H1 (cell line): ENCODE measurements around the gene CLEC2B. TPM values are rescaled to one million over a fixed set of nuclear protein-coding genes. Genes with fewer than 3 reads are reported as not detected.

ENCODE experiments used
- CTCF ChIA-PET: fragments of 300-600 bp; sonication (Branson Sonifier 250); formaldehyde crosslinking; loops from one replicate; lab custom pipeline; 2021; ENCODE audit not compliant: partially characterized antibody; lab: Charles Lee
- POLR2A ChIA-PET: fragments of 300-600 bp; sonication (Branson Sonifier 250); formaldehyde crosslinking; loops from one replicate; lab custom pipeline; 2021; ENCODE audit warnings: inconsistent platforms; ENCODE audit not compliant: partially characterized antibody; lab: Charles Lee
- DNase-seq, 2 experiments: peaks; one replicate each; pipeline versions ENCODE4 v3.0.0 to v3.0.0-alpha.2; 2010 to 2022; ENCODE audit warnings: low spot score in 2 of 2, low read depth in 1 of 2, mixed read lengths in 1 of 2
- FAIRE-seq: peaks from 2 replicates; lab custom pipeline; 2011; peaks lifted over from hg19 to GRCh38; lab: Jason Lieb, UNC
- H2AFZ ChIP-seq: 2 replicates; pipeline ENCODE4 v1.8.1; 2012; ENCODE audit warnings: low read length, inconsistent platforms
- H2AK5ac ChIP-seq: 2 replicates; pipeline ENCODE4 v1.6.1; 2013; ENCODE audit warnings: low read depth, low read length
- H2BK120ac ChIP-seq: replicated peaks from 2 replicates; pipeline ENCODE3; 2013; ENCODE audit warnings: low read depth, low read length, inconsistent platforms
- H2BK12ac ChIP-seq: 2 replicates; pipeline ENCODE4 v1.6.1; 2013; ENCODE audit warnings: low read depth, low read length
- H2BK15ac ChIP-seq: 2 replicates; pipeline ENCODE4 v1.6.1; 2013; ENCODE audit warnings: low read length
- H2BK20ac ChIP-seq: 2 replicates; pipeline ENCODE4 v1.6.1; 2013; ENCODE audit warnings: low read length
- H2BK5ac ChIP-seq: 2 replicates; pipeline ENCODE4 v1.6.1; 2013; ENCODE audit warnings: low read depth, low read length
- H3K14ac ChIP-seq: 2 replicates; pipeline ENCODE4 v1.6.1; 2013; ENCODE audit warnings: inconsistent platforms; ENCODE audit not compliant: insufficient read length
- H3K18ac ChIP-seq: 2 replicates; pipeline ENCODE4 v1.6.1; 2013; ENCODE audit warnings: low read length; ENCODE audit errors: extremely low read depth
- H3K23ac ChIP-seq: 2 replicates; pipeline ENCODE4 v1.6.1; 2013; ENCODE audit warnings: inconsistent platforms; ENCODE audit not compliant: insufficient read length
- H3K23me2 ChIP-seq: 2 replicates; pipeline ENCODE4 v1.6.1; 2013; ENCODE audit warnings: low read depth, low read length
- H3K27ac ChIP-seq: 2 replicates; pipeline ENCODE4 v1.6.1; 2011; ENCODE audit warnings: low read depth, low read length, inconsistent platforms
- H3K27me3 ChIP-seq, 4 experiments: replicated peaks in 1 of 4; 1 replicate in 1 of 4; 2 replicates in 3 of 4; pipeline versions ENCODE4 v1.6.1 to v1.8.1; 2011 to 2013; ENCODE audit warnings: low read length in 3 of 4, mild to moderate bottlenecking in 3 of 4, inconsistent platforms in 2 of 4, mixed read lengths in 2 of 4, moderate library complexity in 1 of 4; ENCODE audit not compliant: control insufficient read depth in 3 of 4, insufficient read depth in 3 of 4; ENCODE audit errors: extremely low read depth in 1 of 4
- H3K36me3 ChIP-seq, 4 experiments: 2 replicates each; pipeline versions ENCODE4 v1.6.1 to v1.8.1; 2011 to 2013; ENCODE audit warnings: mild to moderate bottlenecking in 4 of 4, low read length in 3 of 4, moderate library complexity in 2 of 4, control low read depth in 1 of 4, inconsistent platforms in 1 of 4; ENCODE audit not compliant: insufficient read depth in 4 of 4, control insufficient read depth in 2 of 4
- H3K4ac ChIP-seq: replicated peaks from 2 replicates; pipeline ENCODE3; 2013; ENCODE audit warnings: low read length, low read depth, mixed read lengths, inconsistent platforms; ENCODE audit not compliant: insufficient read length
- H3K4me1 ChIP-seq, 4 experiments: replicated peaks in 1 of 4; 1 replicate in 1 of 4; 2 replicates in 3 of 4; pipeline versions ENCODE4 v1.6.1 to v1.8.1; 2011 to 2013; ENCODE audit warnings: low read length in 3 of 4, inconsistent platforms in 2 of 4, mixed read lengths in 1 of 4; ENCODE audit not compliant: insufficient read depth in 4 of 4, control insufficient read depth in 3 of 4
- H3K4me2 ChIP-seq, 2 experiments: 2 replicates each; pipeline versions ENCODE4 v1.6.1 to v1.8.1; 2011 to 2013; ENCODE audit warnings: low read depth in 2 of 2, low read length in 2 of 2, control low read depth in 1 of 2, inconsistent platforms in 1 of 2, mild to moderate bottlenecking in 1 of 2; ENCODE audit not compliant: insufficient read depth in 1 of 2
- H3K4me3 ChIP-seq, 4 experiments: fragments of 200-600, 300-600 bp in 1 of 4; sonication (generic), shearing (Covaris generic), sonication (Bioruptor Twin) in 1 of 4; 2 replicates each; pipeline versions ENCODE4 v1.5.1 to v1.8.1; 2011 to 2016; ENCODE audit warnings: low read length in 4 of 4, low read depth in 3 of 4, control low read depth in 2 of 4, inconsistent platforms in 2 of 4, mild to moderate bottlenecking in 2 of 4, mixed read lengths in 1 of 4, moderate library complexity in 1 of 4; ENCODE audit not compliant: insufficient read depth in 2 of 4; ENCODE audit errors: extremely low read depth in 1 of 4
- H3K56ac ChIP-seq: replicated peaks from 2 replicates; pipeline ENCODE3; 2013; ENCODE audit warnings: low read depth, mild to moderate bottlenecking, mixed read lengths, low read length, inconsistent platforms; ENCODE audit not compliant: insufficient read length
- H3K79me1 ChIP-seq: 2 replicates; pipeline ENCODE4 v1.6.1; 2013; ENCODE audit warnings: low read depth, low read length, control low read depth
- H3K79me2 ChIP-seq, 2 experiments: 2 replicates each; pipeline versions ENCODE4 v1.6.1 to v1.8.1; 2012 to 2013; ENCODE audit warnings: low read length in 2 of 2, mild to moderate bottlenecking in 2 of 2, inconsistent platforms in 1 of 2; ENCODE audit not compliant: insufficient read depth in 2 of 2, control insufficient read depth in 1 of 2
- H3K9ac ChIP-seq, 4 experiments: replicated peaks in 1 of 4; 1 replicate in 1 of 4; 2 replicates in 3 of 4; pipeline versions ENCODE4 v1.6.1 to v1.8.1; 2011 to 2013; ENCODE audit warnings: low read depth in 3 of 4, low read length in 3 of 4, control low read depth in 2 of 4, mild to moderate bottlenecking in 2 of 4, moderate library complexity in 2 of 4, inconsistent platforms in 1 of 4; ENCODE audit errors: extremely low read depth in 1 of 4
- H3K9me3 ChIP-seq, 2 experiments: 2 replicates each; pipeline versions ENCODE4 v1.6.1 to v1.8.1; 2012 to 2013; ENCODE audit warnings: mild to moderate bottlenecking in 2 of 2, moderate library complexity in 2 of 2, control low read depth in 1 of 2, inconsistent platforms in 1 of 2, low read depth in 1 of 2, low read length in 1 of 2, mixed read lengths in 1 of 2; ENCODE audit not compliant: insufficient read depth in 2 of 2
- H4K20me1 ChIP-seq, 2 experiments: replicated peaks in 1 of 2; 2 replicates each; pipeline versions ENCODE3 to v1.8.1; 2011 to 2013; ENCODE audit warnings: inconsistent platforms in 2 of 2, low read length in 2 of 2, mild to moderate bottlenecking in 1 of 2; ENCODE audit not compliant: insufficient read depth in 2 of 2, control insufficient read depth in 1 of 2
- H4K5ac ChIP-seq: 2 replicates; pipeline ENCODE4 v1.6.1; 2013; ENCODE audit warnings: low read length, low read depth, mixed read lengths, inconsistent platforms; ENCODE audit not compliant: insufficient read length
- H4K8ac ChIP-seq: 2 replicates; pipeline ENCODE4 v1.8.0; 2013; ENCODE audit warnings: mild to moderate bottlenecking, moderate library complexity, low read length, inconsistent platforms; ENCODE audit not compliant: insufficient read depth; ENCODE audit errors: extremely low read depth
- H4K91ac ChIP-seq: replicated peaks from 2 replicates; pipeline ENCODE3; 2013; ENCODE audit warnings: low read length, mixed read lengths, inconsistent platforms; ENCODE audit not compliant: insufficient read length
- GTF2F1 ChIP-seq: IDR thresholded peaks from 2 replicates; pipeline ENCODE4 v1.6.1; 2012; ENCODE audit warnings: low read depth, low read length, improper control_type of control experiment, borderline replicate concordance
- WGBS, 2 experiments: shearing (Covaris generic) in 1 of 2; methylation state at CpG; one replicate each; pipeline versions ENCODE4 v1.1.6 to v1.1.7; 2013 to 2015; ENCODE audit warnings: low lambda C conversion rate in 2 of 2, mixed read lengths in 2 of 2, inconsistent platforms in 1 of 2, low coverage in 1 of 2, missing lambda C conversion rate in 1 of 2; ENCODE audit not compliant: insufficient replicate concordance in 2 of 2, insufficient coverage in 1 of 2, insufficient read length in 1 of 2; ENCODE audit errors: extremely low coverage in 1 of 2, missing lambda C conversion rate in 1 of 2; 5-methylcytosine and 5-hydroxymethylcytosine counted together
- polyA plus RNA-seq, 7 experiments: library from polyadenylated mRNA; depleted of rRNA in 3 of 7; stranded (reverse) in 5 of 7; unstranded in 2 of 7; fragments of >200 nt in 5 of 7; fragments of 200-250 nt in 2 of 7; gene quantifications; 1 replicate in 5 of 7; 2 replicates in 1 of 7; 4 replicates in 1 of 7; pipeline versions ENCODE4 v1.2.1 to v1.2.3, GENCODE V29; 2011 to 2013; ENCODE audit warnings: missing spikeins in 2 of 7, mixed read lengths in 2 of 7
- total RNA-seq: library from RNA; stranded (reverse); fragmentation: NEBNext Ultra II Directional; extraction: Animal tissue kit (Norgen Biotek cat#: 25700); gene quantifications from 2 replicates; pipeline ENCODE4 v1.2.1, GENCODE V29; 2021
- TF ChIP-seq, protein P1 (sequence below): IDR thresholded peaks from 2 replicates; pipeline ENCODE4 v1.6.1; 2012; ENCODE audit warnings: inconsistent platforms

CLEC2B gene
- total and polyA plus RNA-seq, 2 of the 8 experiments (the other 6 are each of a cell fraction or from before 2014, with no cell fraction given) = not detected

DNA sequence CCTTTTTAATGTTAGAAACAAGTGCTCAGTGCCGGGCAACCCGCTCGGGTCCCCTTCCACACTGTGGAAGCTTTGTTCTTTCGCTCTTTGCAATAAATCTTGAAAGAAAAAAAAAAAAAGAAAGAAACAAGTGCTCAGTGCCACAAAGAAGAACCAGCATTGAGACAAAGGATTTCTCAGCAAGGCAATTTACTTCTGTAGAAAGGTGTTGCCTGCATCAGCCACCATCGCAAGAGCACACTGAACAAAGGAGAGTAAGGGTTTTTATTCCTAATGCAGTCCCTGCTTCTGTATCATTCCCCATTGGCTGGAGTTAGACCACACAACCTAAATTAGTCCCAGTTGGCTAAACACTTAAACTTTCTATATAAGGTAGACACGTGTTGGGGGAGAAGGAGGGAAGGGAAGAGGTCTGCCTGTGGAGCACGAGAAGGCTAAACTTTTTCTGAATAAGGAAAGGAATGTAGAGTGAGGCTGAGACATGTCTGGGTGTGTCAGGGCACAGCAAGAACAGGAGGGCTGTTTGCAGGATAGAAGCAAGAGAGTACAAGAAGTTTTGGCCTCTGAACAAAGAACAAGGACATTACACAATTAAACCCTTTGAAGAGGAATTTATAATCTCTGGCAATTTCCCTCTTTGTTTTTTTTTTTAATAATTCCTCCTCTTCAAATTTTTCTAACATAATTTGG lies 33.5 kb upstream of the CLEC2B start:
- Histone ChIP-seq H3K23ac (no peak overlapping the region), H2BK120ac (no peak overlapping the region), H2AFZ (0 out of 2 replicates have a peak overlapping the region, but pooled peaks have one; percentile 0), H3K36me3 (peaks cover 6 to 56% (median 10%) of the 10 kb centered on the region in 4 experiments; a peak in 6 of 8 replicates), H3K4me1 (peaks cover 0 to 17% (median 3%) of the 10 kb centered on the region in 4 experiments; a peak in 2 of 7 replicates), H4K5ac (no peak overlapping the region), H4K8ac (no peak overlapping the region), H2AK5ac (no peak overlapping the region), H2BK5ac (peak overlapping the region; percentile 56; the same call in 1 of the 2 replicates), H3K9ac (no peak overlapping the region), H2BK15ac (no peak overlapping the region), H3K4ac (no peak overlapping the region), H3K18ac (no peak overlapping the region), H3K14ac (no peak overlapping the region), H3K56ac (no peak overlapping the region), H3K27me3 (no peaks in the 10 kb centered on the region), H3K4me2 (peak overlapping the region in 1 of 2 experiments; percentile 47; a peak in 1 of 4 replicates), H4K91ac (no peak overlapping the region), H3K79me2 (peaks cover 0 to 58% of the 10 kb centered on the region in 2 experiments; a peak in 2 of 4 replicates), H2BK12ac (no peak overlapping the region), H3K23me2 (no peaks in the 10 kb centered on the region), H3K9me3 (no peaks in the 10 kb centered on the region), H3K4me3 (0 out of 8 replicates have a peak overlapping the region, but pooled peaks of 1 of the 4 experiments have one; percentile 14), H2BK20ac (0 out of 2 replicates have a peak overlapping the region, but pooled peaks have one; percentile 32), H3K27ac (0 out of 2 replicates have a peak overlapping the region, but pooled peaks have one; percentile 22), H4K20me1 (peaks cover 0 to 4% of the 10 kb centered on the region in 2 experiments), H3K79me1 (no peaks in the 10 kb centered on the region)
- ChIA-PET CTCF (interaction anchor here (1.1 kb wide), 1 partner anchor 24 kb away, joined by 3 read pairs; no protein-coding TSS in a partner anchor), POLR2A (interaction anchor here (2.4 to 7.8 kb wide), 2 partner anchors 5 to 11 kb away, joined by 6 to 121 read pairs; no protein-coding TSS in a partner anchor)
- WGBS, 2 experiments = 60% methylated on average over 7 of the region's 7 CpGs; no CpG with 5 or more reads in 1 of the 2 experiments
- TF ChIP-seq GTF2F1 = no peak
- TF ChIP-seq, protein P1, sequence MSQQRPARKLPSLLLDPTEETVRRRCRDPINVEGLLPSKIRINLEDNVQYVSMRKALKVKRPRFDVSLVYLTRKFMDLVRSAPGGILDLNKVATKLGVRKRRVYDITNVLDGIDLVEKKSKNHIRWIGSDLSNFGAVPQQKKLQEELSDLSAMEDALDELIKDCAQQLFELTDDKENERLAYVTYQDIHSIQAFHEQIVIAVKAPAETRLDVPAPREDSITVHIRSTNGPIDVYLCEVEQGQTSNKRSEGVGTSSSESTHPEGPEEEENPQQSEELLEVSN = peak; percentile 59; the same call in 1 of the 2 replicates
- no peak for FAIRE-seq
- no peak for DNase-seq
